Mesodermal cell (in vitro differentiated cells): ENCODE results near the gene DCHS1.
A peak's percentile ranks its signal among the peaks of the same experiment; 100 is the strongest.

Source experiments
- H3K27ac ChIP-seq: 2 replicates; pipeline ENCODE4 v1.7.0; 2013; ENCODE audit warnings: mild to moderate bottlenecking, low read depth, low read length, moderate library complexity; ENCODE audit not compliant: severe bottlenecking
- H3K36me3 ChIP-seq: 2 replicates; pipeline ENCODE4 v1.7.1; 2013; ENCODE audit warnings: mild to moderate bottlenecking, low read length, moderate library complexity; ENCODE audit not compliant: control insufficient read depth, insufficient read depth
- H3K4me1 ChIP-seq: one replicate; pipeline ENCODE4 v1.7.1; 2013; ENCODE audit warnings: mild to moderate bottlenecking, low read length; ENCODE audit not compliant: insufficient read depth, control insufficient read depth, poor library complexity, severe bottlenecking
- H3K4me3 ChIP-seq: 2 replicates; pipeline ENCODE4 v1.7.0; 2013; ENCODE audit warnings: low read length, control low read depth, mild to moderate bottlenecking; ENCODE audit not compliant: insufficient read depth, poor library complexity, severe bottlenecking; ENCODE audit errors: extremely low read depth
- H3K9me3 ChIP-seq: 2 replicates; pipeline ENCODE4 v1.7.1; 2013; ENCODE audit warnings: mild to moderate bottlenecking, low read length, moderate library complexity; ENCODE audit not compliant: control insufficient read depth
- WGBS, 2 experiments: methylation state at CpG; one replicate each; pipeline ENCODE4 v1.1.5; 2013; ENCODE audit warnings: missing lambda C conversion rate in 2 of 2; ENCODE audit not compliant: insufficient coverage in 2 of 2; 5-methylcytosine and 5-hydroxymethylcytosine counted together

DCHS1 gene

DNA sequence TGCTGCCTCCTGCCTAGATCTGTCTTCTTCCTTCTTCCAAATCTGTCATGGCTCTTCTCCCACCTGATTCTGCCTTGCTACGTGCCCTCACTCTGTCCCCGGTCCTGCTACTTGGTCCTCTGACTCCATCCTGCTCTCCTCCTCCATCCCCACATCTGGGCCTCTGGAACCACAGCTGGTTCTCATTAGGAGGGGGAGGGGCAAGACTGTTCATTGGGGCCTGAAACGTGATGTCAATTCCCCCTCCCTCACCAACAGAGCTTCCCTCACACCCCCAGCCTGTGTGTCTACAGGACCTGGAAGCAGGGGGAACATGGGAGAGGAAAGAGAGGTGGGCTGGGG, 9.1 kb downstream of the DCHS1 start:
- no CpG with 5 or more reads among the region's 3 CpGs for WGBS, 2 experiments
- Histone ChIP-seq H3K27ac (peak overlapping the region; percentile 20), H3K9me3 (no peaks in the 10 kb centered on the region), H3K4me1 (peaks cover 24% of the 10 kb centered on the region), H3K4me3 (no peak overlapping the region), H3K36me3 (peaks cover 39% of the 10 kb centered on the region)

DNA sequence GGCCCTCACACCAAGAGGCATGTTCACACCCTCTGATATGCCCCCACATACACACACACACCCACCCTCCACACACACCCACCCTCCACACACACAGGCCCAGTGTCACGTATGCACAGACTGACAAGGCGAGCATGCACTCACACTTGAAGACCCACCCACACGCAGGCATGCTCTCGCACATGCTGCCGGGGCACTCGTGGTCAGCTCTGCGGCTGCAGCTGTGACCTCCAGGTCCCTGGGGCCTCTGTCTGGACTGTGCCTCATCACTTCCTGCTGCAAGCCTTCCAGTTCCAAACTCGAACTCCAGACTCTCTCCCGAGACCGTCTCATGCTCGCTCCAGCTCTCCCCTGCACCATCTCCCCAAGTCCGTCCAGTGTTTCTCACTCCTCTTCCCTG, 9.5 kb downstream of the DCHS1 start:
- Histone ChIP-seq H3K4me1 (peaks cover 21% of the 10 kb centered on the region), H3K9me3 (no peaks in the 10 kb centered on the region), H3K4me3 (no peak overlapping the region), H3K36me3 (peaks cover 42% of the 10 kb centered on the region), H3K27ac (no peak overlapping the region)
- 95 to 98% methylated on average over 12 of the region's 12 CpGs for WGBS, 2 experiments

DNA sequence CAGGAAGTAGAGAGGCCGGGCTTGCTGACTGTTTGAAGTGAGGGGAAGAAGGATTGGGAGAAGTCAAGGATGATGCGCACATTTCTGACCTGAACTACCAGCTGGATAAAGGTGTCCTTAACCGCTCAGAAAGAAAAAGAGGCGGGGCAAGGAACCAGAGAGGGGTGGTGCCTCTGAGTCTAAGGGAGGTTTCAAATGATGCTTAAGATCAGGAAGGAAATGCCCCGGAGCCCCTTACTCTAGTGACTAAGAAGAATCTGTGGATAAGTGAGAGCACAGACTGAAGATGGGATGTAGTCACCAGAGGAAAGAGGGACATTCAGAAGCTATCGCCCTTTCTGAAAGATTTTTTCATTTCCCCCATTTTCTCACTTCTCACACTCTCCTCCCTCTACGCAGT, 12.7 kb downstream of the DCHS1 start:
- no peak overlapping the region for H3K4me3 ChIP-seq
- no peak overlapping the region for H3K27ac ChIP-seq
- no peaks in the 10 kb centered on the region for H3K9me3 ChIP-seq
- H3K4me1 ChIP-seq: peaks cover 22% of the 10 kb centered on the region
- WGBS, 2 experiments: 87 to 93% methylated on average over 6 to 7 of the region's 7 CpGs
- peaks cover 57% of the 10 kb centered on the region for H3K36me3 ChIP-seq

DNA sequence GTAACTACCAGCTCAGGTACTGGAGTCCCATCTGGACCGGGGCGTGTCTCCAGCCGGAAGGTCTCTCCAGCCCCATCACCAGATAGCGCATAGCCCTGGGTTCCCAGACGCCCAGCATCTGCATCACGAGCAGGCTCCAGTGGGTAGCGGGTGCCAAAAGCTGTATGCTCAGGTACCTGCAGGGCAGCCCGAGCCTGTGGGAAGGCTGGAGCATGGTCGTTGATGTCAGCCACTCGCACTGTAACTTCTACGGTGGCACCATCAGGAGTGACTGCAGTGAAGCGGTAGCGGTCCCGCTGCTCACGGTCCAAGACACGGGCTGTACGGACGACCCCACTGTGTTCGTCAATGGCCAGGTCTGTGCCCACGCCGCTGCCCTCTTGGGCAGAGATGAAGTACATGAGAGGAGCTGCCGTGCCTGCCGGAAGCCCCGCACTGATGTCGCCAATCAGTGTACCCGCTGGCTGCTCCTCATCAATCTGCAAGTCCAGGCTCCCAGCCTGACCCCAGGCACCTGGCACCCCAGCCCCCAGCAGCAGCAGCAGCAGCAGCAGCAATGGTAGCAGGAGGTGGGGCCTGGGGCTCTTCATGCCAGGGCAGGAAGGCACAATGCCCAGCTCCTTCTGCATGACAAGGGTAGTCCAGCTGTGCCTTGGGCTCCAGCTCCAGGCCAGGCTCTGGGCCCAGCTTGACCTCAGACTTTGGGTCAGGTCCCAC, 14.5 kb downstream of the DCHS1 start:
- peaks cover 21% of the 10 kb centered on the region for H3K4me1 ChIP-seq
- H3K4me3 ChIP-seq: no peak overlapping the region
- H3K9me3 ChIP-seq: no peaks in the 10 kb centered on the region
- peaks cover 67% of the 10 kb centered on the region for H3K36me3 ChIP-seq
- no peak overlapping the region for H3K27ac ChIP-seq
- WGBS, 2 experiments: 95 to 98% methylated on average over 26 of the region's 26 CpGs

DNA sequence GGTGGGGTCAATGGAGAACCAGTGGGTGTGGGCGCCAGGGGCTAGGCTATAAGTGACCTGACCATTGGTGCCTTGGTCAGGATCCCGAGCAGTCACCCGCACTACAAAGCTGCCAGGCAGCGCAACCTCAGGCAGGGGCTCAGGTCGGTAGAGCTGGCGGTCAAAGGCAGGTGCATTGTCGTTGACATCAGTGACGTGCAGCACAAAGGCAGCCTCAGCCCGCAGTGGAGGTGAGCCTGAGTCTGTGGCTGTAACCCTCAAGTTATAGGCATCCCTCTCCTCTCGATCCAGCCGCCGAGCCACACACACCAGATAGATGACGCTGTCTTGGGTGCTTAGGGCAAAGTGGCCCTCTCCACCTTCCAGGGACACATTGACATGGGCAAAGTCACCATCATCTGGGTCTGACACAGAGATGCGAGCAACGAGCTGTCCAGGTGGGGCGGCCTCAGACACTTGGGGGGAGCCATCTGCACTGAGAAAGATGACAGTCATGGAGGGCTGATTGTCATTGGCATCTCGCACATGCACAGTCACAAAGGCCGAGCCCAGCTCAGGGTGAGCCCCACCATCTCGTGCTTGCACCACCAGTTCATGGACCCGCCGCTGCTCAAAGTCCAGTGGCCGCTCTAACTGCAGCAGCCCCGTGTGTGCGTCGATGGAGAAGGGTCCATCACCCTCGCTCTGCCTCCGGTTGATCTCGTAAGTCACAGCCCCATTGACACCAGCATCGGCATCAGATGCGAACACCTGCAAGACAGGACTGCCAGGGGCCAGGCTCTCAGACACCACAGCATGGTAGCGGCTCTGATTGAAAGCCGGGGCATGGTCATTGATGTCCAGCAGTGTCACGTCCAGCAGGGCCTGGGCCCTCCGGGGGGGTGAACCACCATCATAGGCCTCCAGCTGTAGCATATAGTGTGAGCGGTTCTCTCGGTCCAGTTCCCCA, 15.3 kb downstream of the DCHS1 start:
- Histone ChIP-seq H3K4me3 (no peak overlapping the region), H3K27ac (no peak overlapping the region), H3K4me1 (peaks cover 30% of the 10 kb centered on the region), H3K36me3 (peaks cover 64% of the 10 kb centered on the region), H3K9me3 (no peaks in the 10 kb centered on the region)
- WGBS, 2 experiments: 95% methylated on average over 35 of the region's 36 CpGs

DNA sequence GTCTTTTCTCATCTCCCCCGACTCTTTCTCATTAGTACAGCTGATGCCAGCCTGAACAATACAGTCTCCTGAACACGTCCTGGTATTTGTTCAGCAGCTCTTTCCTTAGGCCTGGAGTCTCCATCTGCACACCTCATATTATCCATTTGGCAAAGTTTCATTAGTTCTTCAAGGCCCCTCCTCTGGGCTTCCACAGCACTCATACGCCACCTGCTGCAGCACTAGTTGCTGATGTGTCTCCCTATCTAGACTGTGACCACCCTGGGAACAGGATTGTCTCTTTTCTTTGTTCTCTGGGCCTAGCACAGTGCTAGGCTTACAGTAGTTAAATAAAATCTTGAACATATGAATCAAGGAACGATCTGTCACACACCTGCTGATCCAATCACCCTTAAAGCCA, 17.2 kb downstream of the DCHS1 start:
- Histone ChIP-seq H3K4me1 (peaks cover 34% of the 10 kb centered on the region), H3K36me3 (peaks cover 60% of the 10 kb centered on the region), H3K9me3 (no peaks in the 10 kb centered on the region), H3K4me3 (no peak overlapping the region), H3K27ac (peak overlapping the region; percentile 11)
- 81 to 86% methylated on average over 4 of the region's 4 CpGs for WGBS, 2 experiments

DNA sequence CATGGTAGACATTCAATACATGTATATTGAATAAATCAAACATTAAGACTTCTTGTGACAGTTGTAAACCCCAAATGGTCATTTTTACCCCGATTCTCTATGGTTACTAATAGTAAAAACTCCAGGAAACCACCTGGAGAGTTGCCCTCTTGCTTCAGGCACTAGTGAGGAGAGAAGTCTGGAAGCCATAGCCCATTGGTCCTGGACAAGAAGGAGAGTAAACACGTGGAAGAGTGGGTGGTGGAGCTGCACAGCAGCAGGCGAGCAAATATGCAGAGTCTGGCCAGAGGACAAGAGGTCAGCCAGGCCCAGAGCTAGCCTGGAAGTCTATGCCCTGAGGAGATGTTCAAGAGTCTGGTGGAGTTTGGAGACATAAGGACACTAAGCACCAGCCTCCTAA, 17.7 kb downstream of the DCHS1 start:
- H3K9me3 ChIP-seq: no peaks in the 10 kb centered on the region
- WGBS, 2 experiments: 84 to 86% methylated on average over 2 of the region's 3 CpGs
- peak overlapping the region; percentile 11 for H3K27ac ChIP-seq
- peaks cover 29% of the 10 kb centered on the region for H3K4me1 ChIP-seq
- peaks cover 65% of the 10 kb centered on the region for H3K36me3 ChIP-seq
- no peak overlapping the region for H3K4me3 ChIP-seq

DNA sequence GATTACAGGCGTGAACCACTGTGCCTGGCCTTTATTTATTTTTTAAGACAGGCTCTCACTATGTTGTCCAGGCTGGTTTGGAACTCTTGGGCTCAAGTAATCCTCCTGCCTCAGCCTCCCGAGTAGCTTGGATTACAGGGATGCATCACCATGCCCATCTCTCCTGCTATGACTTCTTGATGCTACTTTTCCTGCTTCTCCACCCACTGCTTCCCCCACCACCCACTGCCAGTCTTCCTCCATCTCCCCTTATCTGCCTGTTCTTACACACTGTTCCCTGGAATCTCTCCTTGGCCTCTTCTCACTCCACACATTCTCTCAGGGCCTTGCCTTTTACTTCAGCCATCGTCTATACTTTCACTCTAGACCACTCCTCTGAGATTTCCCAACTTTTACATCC, 19.1 kb downstream of the DCHS1 start:
- Histone ChIP-seq H3K4me1 (peaks cover 27% of the 10 kb centered on the region), H3K36me3 (peaks cover 73% of the 10 kb centered on the region), H3K9me3 (no peaks in the 10 kb centered on the region), H3K27ac (peak overlapping the region; percentile 13), H3K4me3 (no peak overlapping the region)
- 91 to 96% methylated on average over 3 of the region's 3 CpGs for WGBS, 2 experiments

DNA sequence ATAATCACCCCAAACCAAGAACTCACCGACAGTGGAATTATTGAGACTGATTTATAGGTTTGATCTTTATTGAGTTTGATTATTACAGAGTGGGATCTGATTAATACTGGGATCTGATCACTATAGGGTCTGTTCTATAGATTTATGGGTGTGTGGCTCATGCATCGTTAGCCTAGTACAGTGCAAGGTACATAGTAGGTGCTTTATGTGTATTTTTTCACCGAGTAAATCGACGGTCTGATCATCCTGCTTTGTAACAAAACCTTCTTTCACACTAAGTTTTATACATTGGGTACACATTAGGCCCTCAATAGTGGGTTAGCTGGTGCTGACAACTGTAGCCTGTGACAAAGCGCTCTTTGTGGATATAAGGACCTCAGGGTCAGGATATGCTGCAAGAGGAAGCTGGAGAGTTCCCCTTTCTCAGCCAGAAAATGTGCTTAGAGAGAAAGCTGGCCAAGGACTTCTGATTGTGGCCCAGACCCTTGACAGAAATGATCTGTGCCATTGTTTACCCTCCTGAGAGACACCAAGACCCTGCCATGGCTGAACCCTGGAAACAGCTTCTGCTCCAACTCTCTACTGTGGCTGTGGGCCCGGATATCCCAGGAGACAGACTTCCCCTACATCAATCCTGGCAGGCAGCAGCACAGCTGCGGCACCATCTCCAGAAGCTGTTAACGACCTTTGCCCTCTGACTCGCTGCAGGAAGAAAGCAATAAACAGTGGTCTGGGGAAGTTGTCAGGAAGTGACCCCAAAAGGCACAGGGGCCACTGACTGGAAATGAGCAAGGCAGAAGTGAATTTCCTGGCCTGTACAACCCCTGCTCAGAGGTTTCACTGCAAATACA, 20.3 kb downstream of the DCHS1 start:
- H3K36me3 ChIP-seq: peaks cover 72% of the 10 kb centered on the region
- H3K27ac ChIP-seq: peak overlapping the region; percentile 85

DNA sequence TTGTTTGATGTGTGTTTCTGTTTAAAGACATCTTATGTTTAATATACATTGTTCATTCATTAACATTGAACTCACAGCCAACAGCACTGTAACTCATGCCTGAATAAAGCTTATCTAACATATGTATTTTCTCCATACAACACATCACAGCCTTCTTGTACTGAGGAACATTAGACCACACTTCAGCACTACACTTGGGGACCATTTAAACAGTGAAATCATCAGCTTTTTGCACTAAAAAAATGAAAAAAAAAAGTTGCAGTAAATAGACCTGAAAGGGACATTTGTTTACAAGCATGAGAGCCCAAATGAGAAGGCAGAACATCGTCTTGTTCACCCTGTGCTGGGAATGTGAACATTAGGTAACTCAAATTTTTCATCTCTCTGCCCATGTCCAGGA, 21.1 kb downstream of the DCHS1 start:
- H3K36me3 ChIP-seq: peaks cover 71% of the 10 kb centered on the region
- WGBS, 2 experiments: 56 to 88% methylated on average over 1 of the region's 1 CpG
- peaks cover 27% of the 10 kb centered on the region for H3K4me1 ChIP-seq
- no peaks in the 10 kb centered on the region for H3K9me3 ChIP-seq
- no peak overlapping the region for H3K4me3 ChIP-seq
- H3K27ac ChIP-seq: peak overlapping the region; percentile 85

More for the DNA sequence above, 20.3 kb downstream of the DCHS1 start:
- Histone ChIP-seq H3K4me3 (no peak overlapping the region), H3K9me3 (no peaks in the 10 kb centered on the region), H3K4me1 (peaks cover 27% of the 10 kb centered on the region)
- WGBS, 2 experiments: 49 to 65% methylated on average over 4 of the region's 10 CpGs
